ENCODE measurements around the gene DBNDD1. TPM values are rescaled to one million over a fixed set of nuclear protein-coding genes. Genes with fewer than 3 reads are reported as not detected.
"Not testable (repeated sequence)": the region's sequence is repeated elsewhere in the genome, so short reads cannot be mapped to it uniquely, and the experiment has no call there.

Gene DBNDD1
- total RNA-seq, 1 experiment from 2014 or later, result 30.1 TPM

GRCh38 chr16:89990799-89991198 is 28.5 kb downstream of the DBNDD1 start:
- no peak for DNase-seq (ENCODE audit: low spot score)

DNA sequence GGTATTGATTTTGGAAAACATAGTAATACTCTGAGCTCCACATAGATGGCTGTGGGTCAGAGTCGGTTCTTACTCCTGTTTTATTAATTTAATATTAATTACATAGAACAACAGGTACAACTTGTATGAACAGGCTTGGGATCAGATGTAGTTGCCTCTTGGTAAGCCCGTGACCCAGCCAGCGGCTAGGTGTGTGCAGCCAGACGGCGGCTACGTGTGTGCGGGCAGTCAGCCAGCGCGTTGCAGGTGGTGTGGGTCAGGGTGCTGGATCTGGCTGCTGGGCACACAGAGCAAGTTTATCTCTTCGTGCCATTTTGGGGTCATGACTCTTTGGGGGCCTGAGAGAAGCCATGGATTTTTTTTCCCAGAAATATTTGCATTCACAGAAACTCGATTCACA is 30.3 kb downstream of the DBNDD1 start:
- no peak for DNase-seq (ENCODE audit: low spot score)

DNA sequence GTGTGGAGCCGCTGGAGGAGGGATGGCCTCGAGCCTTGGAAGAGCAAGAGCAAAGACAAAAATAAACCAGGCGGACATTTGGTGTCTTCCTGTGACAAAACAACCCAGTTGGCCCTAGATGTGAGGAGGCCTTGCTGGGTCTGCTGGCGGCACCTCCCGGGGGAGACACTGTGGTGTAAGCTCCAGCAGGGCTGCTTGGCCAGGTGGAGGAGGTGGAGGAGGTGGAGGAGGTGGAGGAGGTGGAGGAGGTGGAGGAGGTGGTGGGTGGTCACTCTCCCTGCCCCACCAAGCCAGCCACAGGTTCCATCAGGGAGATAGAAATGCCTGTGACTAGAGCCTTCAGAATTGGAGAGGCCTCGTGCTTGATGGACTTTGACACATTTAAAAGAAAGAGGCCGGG is 32.1 kb downstream of the DBNDD1 start:
- DNase-seq (ENCODE audit: low spot score), result no peak

- DNase-seq (ENCODE audit: low spot score), result no peak
These were observed 32.7 kb downstream of the DBNDD1 start for GRCh38 chr16:89986600-89986999.

DNA sequence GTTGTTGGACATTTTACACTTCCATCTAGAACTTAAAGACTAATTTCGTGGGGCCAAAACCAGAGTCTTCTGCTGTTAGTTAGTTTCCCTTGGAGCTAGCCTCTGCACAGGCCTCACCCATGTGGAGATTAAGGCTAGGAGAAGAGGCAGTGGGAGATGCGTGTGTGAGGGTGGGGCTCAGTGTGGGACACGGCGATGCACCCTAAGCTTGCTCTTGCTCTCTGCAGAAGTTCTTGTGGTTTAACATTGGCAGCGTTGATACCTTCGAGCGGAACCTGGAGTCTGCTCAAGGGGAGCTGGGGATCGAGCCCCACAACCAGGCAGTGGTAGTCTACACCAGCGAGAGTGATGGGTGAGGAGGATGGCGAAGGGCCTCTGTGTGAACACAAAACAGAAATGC is 34.0 kb downstream of the DBNDD1 start:
- no peak for DNase-seq (ENCODE audit: low spot score)

GRCh38 chr16:89984216-89984615 is 35.0 kb downstream of the DBNDD1 start:
- no peak for DNase-seq (ENCODE audit: low spot score)

DNA sequence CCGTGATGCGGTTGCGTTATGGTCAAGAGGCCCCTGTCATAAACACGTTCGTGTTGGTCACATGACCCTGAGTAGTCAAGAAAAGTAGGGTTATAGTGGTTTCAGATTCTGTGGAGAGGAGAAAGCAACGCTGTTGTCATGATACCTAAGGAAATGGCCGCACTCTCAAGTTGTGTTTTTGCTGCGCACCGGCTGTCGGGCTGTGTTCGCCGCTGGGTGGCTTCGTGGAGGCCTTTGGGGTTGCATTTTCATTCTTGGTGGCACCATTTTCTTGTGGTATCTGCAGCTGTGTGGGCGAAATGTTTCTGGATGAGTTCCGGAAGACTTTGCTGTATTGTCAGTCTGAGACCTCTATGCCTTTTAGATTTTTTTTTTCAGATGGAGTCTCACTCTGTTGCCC is 35.7 kb downstream of the DBNDD1 start:
- DNase-seq (ENCODE audit: low spot score), result no peak

GRCh38 chr16:89982318-89982717 is 36.9 kb downstream of the DBNDD1 start:
- DNase-seq (ENCODE audit: low spot score), result no peak

DNA sequence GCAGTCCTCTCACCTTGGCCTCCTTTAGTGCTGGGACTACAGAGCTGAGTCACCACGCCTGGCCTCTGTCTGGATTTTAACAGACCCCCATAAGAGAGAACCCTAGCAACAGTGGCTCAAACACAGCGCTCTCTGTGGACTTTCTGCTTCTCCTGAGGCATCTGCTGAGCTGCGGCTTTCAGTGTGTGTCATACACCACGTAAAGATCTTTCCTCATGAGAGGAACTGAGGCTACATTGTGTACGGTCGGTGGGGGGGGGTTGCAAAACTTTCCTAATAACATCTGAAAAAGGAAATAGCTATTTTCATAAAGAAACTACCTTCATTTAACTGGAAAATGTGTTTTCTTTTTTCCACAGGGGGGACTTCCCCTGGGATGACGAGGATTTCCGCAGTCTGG is 37.8 kb downstream of the DBNDD1 start:
- DNase-seq (ENCODE audit: low spot score), result no peak

- DNase-seq (ENCODE audit: low spot score), result no peak
These were observed 44.4 kb downstream of the DBNDD1 start for GRCh38 chr16:89974870-89975269.

GRCh38 chr16:89973654-89974335 is 45.5 kb downstream of the DBNDD1 start:
- no peak for DNase-seq (ENCODE audit: low spot score)

DNA sequence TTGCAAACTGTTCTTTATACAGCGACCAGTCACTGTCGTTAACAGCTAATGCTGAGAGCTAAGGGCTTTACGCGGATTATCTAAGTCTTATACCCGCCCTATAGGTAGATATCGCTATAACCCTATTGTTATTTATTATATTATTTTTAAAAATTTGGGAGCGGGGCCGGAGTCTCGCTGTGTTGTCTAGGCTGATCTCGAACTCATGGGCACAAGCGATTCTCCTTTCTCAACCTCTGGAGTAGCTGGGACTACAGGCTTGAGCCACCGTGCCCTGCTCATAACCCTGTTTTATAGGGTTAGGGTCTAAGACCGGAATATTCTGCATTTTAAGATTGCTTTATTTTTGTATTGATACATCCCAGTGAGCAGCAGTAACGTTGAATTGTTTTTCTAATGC is 46.0 kb downstream of the DBNDD1 start:
- DNase-seq (ENCODE audit: low spot score), result no peak

DNA sequence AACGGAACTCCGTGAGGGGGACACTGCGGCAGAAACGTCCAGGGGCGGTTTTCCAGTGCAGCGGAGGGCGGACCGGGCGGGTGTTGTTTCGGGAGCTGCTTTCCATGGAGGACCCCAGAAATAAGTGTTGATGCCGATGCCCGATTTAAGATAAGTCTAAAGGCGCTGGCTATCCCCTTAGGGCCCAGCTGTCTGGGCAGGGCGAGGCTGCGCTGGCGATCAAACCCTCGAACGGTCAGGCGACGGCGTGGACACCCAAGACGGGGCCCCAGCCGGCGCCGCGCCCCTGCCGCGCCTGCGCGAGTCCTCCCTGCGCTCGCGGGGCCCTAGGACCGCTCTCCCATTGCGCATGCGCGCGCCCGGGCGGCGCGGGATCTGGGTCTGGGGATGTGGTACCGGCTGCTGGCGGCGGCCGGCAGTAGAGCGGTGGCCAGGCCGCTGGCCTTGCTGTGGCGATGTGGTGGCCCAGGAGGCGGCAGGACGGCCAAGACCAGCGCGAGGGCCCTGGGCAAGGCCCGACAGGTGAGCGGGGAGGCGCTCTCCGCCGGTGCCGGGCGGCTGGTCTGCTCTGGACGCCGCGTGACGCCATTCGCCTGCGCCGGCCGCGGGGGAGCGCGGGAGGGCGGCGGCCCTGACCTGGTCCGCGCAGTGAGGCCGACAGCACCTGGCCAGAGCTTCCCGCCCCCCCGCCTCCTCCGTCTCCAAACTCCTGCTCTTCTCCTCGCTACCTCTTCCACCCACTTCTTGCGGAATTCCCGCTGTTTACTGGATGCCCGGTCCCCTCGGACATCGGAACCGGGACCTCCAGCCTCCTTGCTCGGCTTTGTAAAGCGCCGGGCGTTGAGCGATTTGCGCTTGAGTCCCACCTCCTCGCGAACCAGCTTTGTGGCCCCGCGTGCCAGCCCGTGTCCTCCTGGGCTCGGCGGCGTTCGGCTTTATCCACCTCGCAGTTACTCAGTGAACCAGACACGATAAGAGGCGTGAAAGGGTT is 46.7 kb downstream of the DBNDD1 start:
- DNase-seq (ENCODE audit: low spot score), result peak; percentile 85

- DNase-seq (ENCODE audit: low spot score), result no peak
These were observed 47.6 kb downstream of the DBNDD1 start for GRCh38 chr16:89971495-89972243.

GRCh38 chr16:89969741-89970410 is 49.4 kb downstream of the DBNDD1 start:
- no peak for DNase-seq (ENCODE audit: low spot score)

DNA sequence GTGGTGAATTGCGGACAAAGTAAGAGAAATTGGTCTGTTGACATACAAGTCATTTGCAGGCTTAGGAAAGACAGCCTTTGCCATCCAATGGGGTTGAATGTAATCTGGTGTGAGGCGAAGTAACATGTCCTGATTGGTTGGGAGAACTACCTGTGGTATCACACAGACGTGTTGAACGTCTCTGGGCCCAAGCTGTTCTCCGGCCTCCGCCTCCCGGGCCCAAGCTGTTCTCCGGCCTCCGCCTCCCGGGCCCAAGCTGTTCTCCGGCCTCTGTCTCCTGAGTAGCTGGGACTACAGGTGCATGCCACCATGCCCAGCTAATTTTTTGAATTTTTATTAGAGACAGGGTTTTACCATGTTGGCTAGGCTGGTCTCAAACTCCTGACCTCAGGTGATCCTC is 51.2 kb downstream of the DBNDD1 start:
- DNase-seq (ENCODE audit: low spot score), result not testable (repeated sequence)

GRCh38 chr16:89967436-89967835 is 51.8 kb downstream of the DBNDD1 start:
- DNase-seq (ENCODE audit: low spot score), result not testable (repeated sequence)

GRCh38 chr16:89966756-89967155 is 52.5 kb downstream of the DBNDD1 start:
- no peak for DNase-seq (ENCODE audit: low spot score)

DNA sequence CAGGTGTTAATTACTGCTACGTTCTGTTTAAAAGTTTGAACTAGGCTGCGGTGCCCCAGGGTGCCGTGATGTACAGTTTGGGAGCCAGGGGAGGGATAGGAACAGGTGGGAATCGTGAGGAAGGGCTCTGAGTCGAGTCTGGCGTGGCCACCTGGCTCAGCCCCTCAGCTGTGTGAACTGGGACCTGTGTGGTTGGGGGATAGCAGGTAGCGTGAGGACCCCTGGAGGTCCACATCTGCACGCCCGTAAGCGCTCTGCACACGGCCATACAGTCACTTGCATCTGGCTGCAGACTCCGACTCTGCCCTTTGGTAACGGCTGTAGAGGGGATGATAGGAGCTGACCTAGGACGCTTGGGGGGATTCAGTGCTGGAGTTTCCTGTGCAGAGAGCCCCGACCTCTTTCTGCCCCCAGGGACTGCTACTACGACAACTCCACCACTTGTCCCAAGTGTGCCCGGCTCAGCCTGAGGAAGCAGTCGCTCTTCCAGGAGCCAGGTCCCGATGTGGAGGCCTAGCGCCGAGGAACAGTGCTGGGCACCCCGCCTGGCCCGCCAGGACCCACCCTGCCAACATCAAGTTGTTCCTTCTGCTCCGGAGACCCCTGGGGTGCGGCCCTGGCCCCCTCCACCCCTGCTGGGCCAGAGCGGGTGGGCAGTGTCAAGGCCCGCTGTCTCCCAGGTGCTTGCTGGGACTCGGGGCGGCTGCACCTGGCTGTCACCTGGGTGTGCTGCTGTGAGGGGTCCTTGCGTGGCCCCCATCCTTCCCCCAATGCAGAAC is 53.6 kb downstream of the DBNDD1 start:
- DNase-seq (ENCODE audit: low spot score), result no peak

GRCh38 chr16:89964201-89964600 is 55.1 kb downstream of the DBNDD1 start:
- DNase-seq (ENCODE audit: low spot score), result no peak

All from A172 (cell line).